PC-9 (cell line): Measurements from ENCODE around the gene CFAP46. TPM values are rescaled to one million over a fixed set of nuclear protein-coding genes. Genes with fewer than 3 reads are reported as not detected.

ENCODE experiments used
- BruUV-seq: library from RNA; stranded (reverse); fragments of 400-500 nt; replicated peaks from 2 replicates; lab custom pipeline; 2021; lab: Mats Ljungman, UMichigan
- CTCF ChIA-PET: fragments of 300-600 bp; sonication (Branson Sonifier 250); formaldehyde crosslinking; loops from one replicate; lab custom pipeline; 2022; ENCODE audit warnings: antibody characterized with exemption; lab: Charles Lee
- POLR2A ChIA-PET: fragments of 300-600 bp; sonication (Branson Sonifier 250); formaldehyde crosslinking; loops from one replicate; lab custom pipeline; 2022; ENCODE audit warnings: antibody characterized with exemption; ENCODE audit not compliant: unreplicated experiment; lab: Charles Lee
- DNase-seq, 2 experiments: peaks; one replicate each; pipeline versions ENCODE4 v3.0.0 to v3.0.0-alpha.2; 2015 to 2022; ENCODE audit warnings: mixed read lengths in 1 of 2
- H2AFZ ChIP-seq: fragments of 200-600 bp; sonication (generic); 2 replicates; pipeline ENCODE4 v1.8.1; 2017; ENCODE audit warnings: antibody characterized with exemption
- H3F3A ChIP-seq: fragments of 200-600 bp; sonication (generic); 2 replicates; pipeline ENCODE4 v1.8.1; 2017; ENCODE audit warnings: antibody characterized with exemption, mild to moderate bottlenecking, low read depth; ENCODE audit not compliant: insufficient read depth
- H3K27ac ChIP-seq: fragments of 200-600 bp; sonication (generic); 2 replicates; pipeline ENCODE4 v1.6.1; 2016; ENCODE audit warnings: mixed run types
- H3K27me3 ChIP-seq: fragments of 200-600 bp; sonication (generic); 2 replicates; pipeline ENCODE4 v1.6.1; 2016; ENCODE audit warnings: low read depth, mixed run types; ENCODE audit not compliant: insufficient read depth
- H3K36me3 ChIP-seq: fragments of 200-600 bp; sonication (generic); 2 replicates; pipeline ENCODE4 v1.6.1; 2016; ENCODE audit warnings: low read depth, mixed run types
- H3K4me1 ChIP-seq: fragments of 200-600 bp; sonication (generic); replicated peaks from 2 replicates; pipeline ENCODE4 v1.6.1; 2016; ENCODE audit warnings: mixed run types; ENCODE audit not compliant: insufficient read depth
- H3K4me2 ChIP-seq: fragments of 200-600 bp; sonication (generic); 2 replicates; pipeline ENCODE4 v1.6.1; 2017; ENCODE audit warnings: mixed run types
- H3K4me3 ChIP-seq: fragments of 200-600 bp; sonication (generic); 2 replicates; pipeline ENCODE4 v1.6.1; 2016; ENCODE audit warnings: mixed run types
- H3K79me2 ChIP-seq: fragments of 200-600 bp; sonication (generic); 2 replicates; pipeline ENCODE4 v1.6.1; 2017; ENCODE audit warnings: low read depth, mixed run types
- H3K9me2 ChIP-seq: fragments of 200-600 bp; sonication (generic); 2 replicates; pipeline ENCODE4 v1.8.1; 2017; ENCODE audit warnings: mild to moderate bottlenecking; ENCODE audit not compliant: insufficient read depth
- H3K9me3 ChIP-seq: fragments of 200-600 bp; sonication (generic); 2 replicates; pipeline ENCODE4 v1.8.1; 2016; ENCODE audit warnings: low read depth; ENCODE audit not compliant: insufficient read depth
- H4K20me1 ChIP-seq: fragments of 200-600 bp; sonication (generic); 2 replicates; pipeline ENCODE4 v1.8.1; 2017; ENCODE audit not compliant: insufficient read depth
- EZH2 ChIP-seq: fragments of 200-600 bp; sonication (generic); IDR thresholded peaks from 2 replicates; pipeline ENCODE4 v1.8.0; 2017; ENCODE audit warnings: antibody characterized with exemption, low read depth
- intact Hi-C: fragments of 100-400 bp; cut with micrococcal nuclease; formaldehyde crosslinking; loops from one replicate; pipeline ENCODE4 v1.10.0; 2022; ENCODE audit not compliant: unreplicated experiment
- total RNA-seq: library from RNA; stranded (reverse); gene quantifications from 2 replicates; pipeline ENCODE4 v1.2.3, GENCODE V29; 2021
- TF ChIP-seq, protein P1 (sequence below): fragments of 200-600 bp; sonication (generic); conservative IDR thresholded peaks from 2 replicates; pipeline ENCODE4 v1.6.1; 2017; ENCODE audit warnings: mixed run types, antibody characterized with exemption, mild to moderate bottlenecking, moderate library complexity

The CFAP46 gene
- total RNA-seq, 1 experiment from 2014 or later, result not detected

DNA sequence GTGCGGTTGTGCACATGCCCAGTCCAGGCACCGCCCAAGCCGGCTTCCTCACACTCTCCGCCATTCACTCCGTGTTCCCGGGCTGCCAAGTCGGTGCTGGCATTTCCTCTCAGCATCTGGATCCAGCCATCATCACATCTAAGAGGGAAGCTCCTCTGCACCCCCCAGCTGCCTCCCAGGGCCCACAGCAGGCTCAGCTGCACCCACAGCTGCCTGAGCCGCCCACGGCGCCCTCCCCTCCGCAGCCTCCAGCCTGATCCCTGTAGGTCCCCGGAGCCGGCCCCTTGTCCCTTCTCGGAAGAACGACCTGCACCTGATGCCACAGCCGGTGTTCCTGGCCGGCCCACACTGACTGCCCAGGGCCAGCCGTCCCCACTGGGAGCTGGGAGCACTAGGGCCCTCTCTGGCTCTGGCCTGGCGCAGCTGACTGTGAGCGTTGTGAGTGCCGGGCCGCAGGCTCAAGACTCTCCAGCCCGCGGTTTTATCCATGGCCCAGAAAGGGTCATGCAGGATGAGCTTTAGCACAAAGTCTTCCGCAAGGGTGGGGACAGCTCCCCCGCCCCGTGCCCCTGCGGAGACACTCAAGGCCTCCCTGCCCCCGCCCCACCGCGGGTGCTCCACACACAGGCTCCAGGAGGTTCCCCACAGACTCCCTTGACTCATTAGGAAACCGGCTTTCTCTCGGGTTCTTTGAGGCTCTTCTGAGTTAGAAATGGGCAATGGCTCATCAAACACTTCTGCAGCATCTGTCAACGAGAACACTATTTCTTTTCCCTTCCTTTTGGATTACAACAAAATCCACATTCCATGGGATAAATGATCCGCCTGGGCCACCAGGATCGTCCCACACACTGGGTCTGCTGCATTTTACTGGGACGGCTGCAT, 31.2 kb downstream of the CFAP46 start:
- H3K4me3 ChIP-seq, result no peak overlapping the region
- peaks cover 7% of the 10 kb centered on the region; the same call in 1 of the 2 replicates for H3K27me3 ChIP-seq
- no peaks in the 10 kb centered on the region for H4K20me1 ChIP-seq
- H3K4me1 ChIP-seq, result no peaks in the 10 kb centered on the region
- TF ChIP-seq, protein P1, sequence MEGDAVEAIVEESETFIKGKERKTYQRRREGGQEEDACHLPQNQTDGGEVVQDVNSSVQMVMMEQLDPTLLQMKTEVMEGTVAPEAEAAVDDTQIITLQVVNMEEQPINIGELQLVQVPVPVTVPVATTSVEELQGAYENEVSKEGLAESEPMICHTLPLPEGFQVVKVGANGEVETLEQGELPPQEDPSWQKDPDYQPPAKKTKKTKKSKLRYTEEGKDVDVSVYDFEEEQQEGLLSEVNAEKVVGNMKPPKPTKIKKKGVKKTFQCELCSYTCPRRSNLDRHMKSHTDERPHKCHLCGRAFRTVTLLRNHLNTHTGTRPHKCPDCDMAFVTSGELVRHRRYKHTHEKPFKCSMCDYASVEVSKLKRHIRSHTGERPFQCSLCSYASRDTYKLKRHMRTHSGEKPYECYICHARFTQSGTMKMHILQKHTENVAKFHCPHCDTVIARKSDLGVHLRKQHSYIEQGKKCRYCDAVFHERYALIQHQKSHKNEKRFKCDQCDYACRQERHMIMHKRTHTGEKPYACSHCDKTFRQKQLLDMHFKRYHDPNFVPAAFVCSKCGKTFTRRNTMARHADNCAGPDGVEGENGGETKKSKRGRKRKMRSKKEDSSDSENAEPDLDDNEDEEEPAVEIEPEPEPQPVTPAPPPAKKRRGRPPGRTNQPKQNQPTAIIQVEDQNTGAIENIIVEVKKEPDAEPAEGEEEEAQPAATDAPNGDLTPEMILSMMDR, result no peak
- TF ChIP-seq EZH2, result no peak
- ChIA-PET CTCF (no interaction called here), POLR2A (no interaction called here)
- H3K9me2 ChIP-seq, result no peaks in the 10 kb centered on the region
- no peaks in the 10 kb centered on the region for H3K9me3 ChIP-seq
- no peak overlapping the region for H3K27ac ChIP-seq
- DNase-seq, result no peak
- no peaks in the 10 kb centered on the region for H3F3A ChIP-seq
- H3K79me2 ChIP-seq, result no peaks in the 10 kb centered on the region
- no TSS peak for BruUV-seq
- no peaks in the 10 kb centered on the region for H3K36me3 ChIP-seq
- intact Hi-C loops, result no loop called here
- no peak overlapping the region for H2AFZ ChIP-seq
- H3K4me2 ChIP-seq, result no peak overlapping the region

DNA sequence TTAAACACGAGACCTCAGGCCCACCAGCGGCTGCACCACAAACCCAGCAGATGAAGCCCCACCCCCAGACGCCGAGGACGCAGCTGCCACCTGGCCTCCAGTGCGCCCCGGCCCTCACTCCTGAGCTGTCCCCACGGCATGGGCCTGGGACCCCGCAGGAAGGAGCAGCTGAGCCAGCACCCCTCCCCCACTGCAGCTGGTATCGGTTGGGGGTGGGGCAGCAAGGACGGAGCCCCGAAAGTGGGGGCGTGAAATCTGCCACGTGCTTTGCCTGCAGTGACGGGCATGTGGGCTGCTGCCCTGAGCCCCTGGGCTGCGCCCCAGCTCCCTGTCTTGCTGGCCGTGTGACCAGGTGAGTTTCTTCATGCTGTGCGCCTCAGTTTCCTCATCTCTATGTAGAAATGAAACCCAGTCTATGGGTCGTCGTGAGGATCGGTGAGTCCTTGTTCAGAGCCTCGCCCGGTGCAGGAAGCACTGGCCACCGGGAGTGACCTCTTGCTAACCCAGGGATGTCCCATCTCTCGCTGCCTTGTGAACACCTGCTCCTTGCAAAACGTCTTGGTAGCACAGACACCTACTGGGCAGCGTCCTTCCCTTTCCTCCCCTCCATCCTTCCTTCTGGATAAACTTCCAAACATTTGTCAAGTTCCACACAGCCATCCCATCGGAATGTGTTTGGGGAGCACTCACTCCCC, 32.0 kb downstream of the CFAP46 start:
- no peaks in the 10 kb centered on the region for H3K36me3 ChIP-seq
- DNase-seq, result no peak
- ChIA-PET POLR2A (no interaction called here), CTCF (no interaction called here)
- BruUV-seq, result no TSS peak
- H2AFZ ChIP-seq, result no peak overlapping the region
- no peaks in the 10 kb centered on the region for H3F3A ChIP-seq
- H3K4me2 ChIP-seq, result no peak overlapping the region
- no peaks in the 10 kb centered on the region for H3K9me2 ChIP-seq
- no peaks in the 10 kb centered on the region for H3K4me1 ChIP-seq
- no peaks in the 10 kb centered on the region for H3K79me2 ChIP-seq
- no peak overlapping the region for H3K4me3 ChIP-seq
- H3K27me3 ChIP-seq, result peaks cover 7% of the 10 kb centered on the region; the same call in 1 of the 2 replicates
- no peaks in the 10 kb centered on the region for H4K20me1 ChIP-seq
- no peak overlapping the region for H3K27ac ChIP-seq
- H3K9me3 ChIP-seq, result no peaks in the 10 kb centered on the region
- TF ChIP-seq, protein P1, result no peak
- no peak for TF ChIP-seq EZH2
- intact Hi-C loops, result no loop called here

DNA sequence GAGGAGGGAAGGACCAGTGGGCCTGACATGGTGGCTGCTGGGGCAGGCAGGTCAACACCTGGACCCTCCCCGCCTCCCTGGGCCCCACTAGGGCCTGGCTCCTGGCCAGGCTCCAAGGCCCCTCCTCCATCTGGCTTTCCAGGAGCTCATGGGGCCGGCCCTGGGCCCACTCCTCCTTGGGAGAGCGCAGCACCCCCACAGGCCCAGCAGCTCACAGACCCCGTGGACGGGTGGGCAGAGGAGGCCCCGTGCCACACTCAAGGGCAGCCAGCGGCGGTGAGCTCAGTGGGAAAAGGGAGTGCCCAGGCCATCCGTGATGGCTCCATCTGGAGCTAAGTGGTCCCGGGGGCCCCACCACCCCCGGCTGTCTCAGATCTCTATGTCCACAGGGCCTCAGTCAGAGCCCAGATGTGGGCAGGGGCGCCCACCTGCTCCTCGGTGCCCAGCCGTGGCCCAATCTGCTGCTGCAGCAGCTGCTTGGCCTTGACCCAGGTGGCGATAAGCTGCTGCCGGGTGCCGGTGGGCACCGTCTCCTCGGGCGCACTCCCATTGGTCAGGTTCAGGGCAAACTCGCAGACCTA, 32.8 kb downstream of the CFAP46 start:
- H3K27ac ChIP-seq, result no peak overlapping the region
- BruUV-seq, result no TSS peak
- H3K79me2 ChIP-seq, result no peaks in the 10 kb centered on the region
- ChIA-PET CTCF (no interaction called here), POLR2A (no interaction called here)
- intact Hi-C loops, result loop anchor here (10.0 kb wide), 1 partner anchor 415 kb away; no protein-coding TSS in a partner anchor
- peaks cover 7% of the 10 kb centered on the region; the same call in 1 of the 2 replicates for H3K27me3 ChIP-seq
- no peak overlapping the region for H3K4me3 ChIP-seq
- no peaks in the 10 kb centered on the region for H4K20me1 ChIP-seq
- H3F3A ChIP-seq, result no peaks in the 10 kb centered on the region
- H3K4me1 ChIP-seq, result no peaks in the 10 kb centered on the region
- no peak overlapping the region for H2AFZ ChIP-seq
- no peaks in the 10 kb centered on the region for H3K9me2 ChIP-seq
- DNase-seq, result no peak
- no peaks in the 10 kb centered on the region for H3K36me3 ChIP-seq
- no peak overlapping the region for H3K4me2 ChIP-seq
- no peaks in the 10 kb centered on the region for H3K9me3 ChIP-seq
- TF ChIP-seq, protein P1, result no peak
- no peak for TF ChIP-seq EZH2
